ENCODE results near the gene TIGD7.
A peak's percentile ranks its signal among the peaks of the same experiment; 100 is the strongest.
"Not testable (repeated sequence)": the region's sequence is repeated elsewhere in the genome, so short reads cannot be mapped to it uniquely, and the experiment has no call there.

Gene TIGD7

DNA sequence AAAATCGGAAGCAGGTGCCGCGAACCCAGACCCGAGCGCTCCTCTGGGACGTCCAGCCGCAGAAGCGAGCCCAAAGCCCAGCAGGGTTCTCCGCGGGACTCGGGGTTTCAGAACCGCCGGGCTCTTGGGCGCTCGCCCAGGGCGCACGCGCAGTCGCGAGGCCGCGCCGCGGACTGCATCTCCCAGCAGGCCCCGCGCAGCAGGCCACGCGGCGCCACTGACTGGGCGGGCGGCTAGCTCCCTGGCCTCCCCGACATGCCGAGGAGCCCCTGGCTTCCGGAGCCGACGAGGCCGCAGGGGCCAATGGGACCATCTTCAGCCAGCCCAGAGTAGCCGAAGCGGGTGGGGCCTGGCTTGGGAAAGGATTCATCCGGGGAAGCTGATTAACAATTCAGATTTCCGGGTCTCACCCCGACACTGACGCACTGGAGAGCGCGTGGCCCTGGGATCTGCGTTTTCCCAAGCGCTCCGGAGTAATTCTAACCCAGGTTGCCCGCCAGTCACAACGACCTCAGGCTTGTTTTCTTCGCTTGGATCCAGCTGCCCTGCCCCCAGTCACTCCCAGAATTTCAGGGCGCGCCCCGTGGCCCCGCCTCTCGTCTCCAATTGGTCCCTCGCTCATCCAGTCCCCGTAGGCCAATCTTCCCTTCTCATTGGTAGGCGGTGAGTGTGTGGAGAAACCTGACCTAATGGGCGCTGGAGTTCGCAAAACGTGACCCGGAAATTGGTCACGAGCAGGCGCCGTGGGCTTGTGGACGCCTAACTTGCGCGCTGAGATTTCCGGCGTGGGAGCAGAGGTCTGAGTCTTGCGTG lies 22.3 kb downstream of the TIGD7 start, which contains the start of gene ZNF263:
TSS of gene ZNF263 (plus strand) at position 762 of the 813 bp plus-strand sequence. CDS start 328 bp downstream, outside the sequence.
- TF ChIP-seq, protein P1, sequence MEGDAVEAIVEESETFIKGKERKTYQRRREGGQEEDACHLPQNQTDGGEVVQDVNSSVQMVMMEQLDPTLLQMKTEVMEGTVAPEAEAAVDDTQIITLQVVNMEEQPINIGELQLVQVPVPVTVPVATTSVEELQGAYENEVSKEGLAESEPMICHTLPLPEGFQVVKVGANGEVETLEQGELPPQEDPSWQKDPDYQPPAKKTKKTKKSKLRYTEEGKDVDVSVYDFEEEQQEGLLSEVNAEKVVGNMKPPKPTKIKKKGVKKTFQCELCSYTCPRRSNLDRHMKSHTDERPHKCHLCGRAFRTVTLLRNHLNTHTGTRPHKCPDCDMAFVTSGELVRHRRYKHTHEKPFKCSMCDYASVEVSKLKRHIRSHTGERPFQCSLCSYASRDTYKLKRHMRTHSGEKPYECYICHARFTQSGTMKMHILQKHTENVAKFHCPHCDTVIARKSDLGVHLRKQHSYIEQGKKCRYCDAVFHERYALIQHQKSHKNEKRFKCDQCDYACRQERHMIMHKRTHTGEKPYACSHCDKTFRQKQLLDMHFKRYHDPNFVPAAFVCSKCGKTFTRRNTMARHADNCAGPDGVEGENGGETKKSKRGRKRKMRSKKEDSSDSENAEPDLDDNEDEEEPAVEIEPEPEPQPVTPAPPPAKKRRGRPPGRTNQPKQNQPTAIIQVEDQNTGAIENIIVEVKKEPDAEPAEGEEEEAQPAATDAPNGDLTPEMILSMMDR (IDR thresholded peaks at IDR 0.05; ENCODE audit: insufficient read depth, missing control alignments), result no peak
- DNase-seq (ENCODE audit: insufficient read length, low spot score) (peak; percentile 89), FAIRE-seq (no peak)

DNA sequence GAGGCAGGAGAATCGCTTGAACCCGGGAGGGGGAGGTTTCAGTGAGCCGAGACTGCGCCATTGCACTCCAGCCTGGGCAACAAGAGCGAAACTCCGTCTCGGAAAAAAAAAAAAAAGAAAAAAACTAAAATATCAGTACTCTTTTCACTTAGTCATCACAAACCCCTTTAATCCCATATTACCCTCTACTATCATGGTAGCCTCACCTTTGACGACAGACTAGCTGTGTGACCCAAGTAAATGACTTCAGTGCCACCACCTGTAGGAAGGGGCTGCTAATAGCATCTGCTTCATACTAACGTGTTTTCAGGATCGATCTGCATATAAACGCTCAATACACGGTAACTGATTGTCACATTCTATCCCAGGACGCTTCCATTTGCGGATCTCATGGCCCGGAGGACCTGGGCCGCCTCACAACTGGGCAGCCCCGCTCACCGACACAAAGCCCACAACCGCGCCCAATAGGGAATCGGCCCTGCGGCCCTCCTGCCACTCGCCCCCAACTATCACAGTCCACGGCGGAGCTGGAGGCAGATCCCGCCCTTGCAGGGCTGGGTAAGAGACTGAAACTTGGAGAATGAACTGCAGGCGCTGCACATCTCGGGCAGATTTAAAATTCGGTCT lies 23.0 kb downstream of the TIGD7 start:
- FAIRE-seq (no peak), DNase-seq (ENCODE audit: insufficient read length, low spot score) (no peak)

DNA sequence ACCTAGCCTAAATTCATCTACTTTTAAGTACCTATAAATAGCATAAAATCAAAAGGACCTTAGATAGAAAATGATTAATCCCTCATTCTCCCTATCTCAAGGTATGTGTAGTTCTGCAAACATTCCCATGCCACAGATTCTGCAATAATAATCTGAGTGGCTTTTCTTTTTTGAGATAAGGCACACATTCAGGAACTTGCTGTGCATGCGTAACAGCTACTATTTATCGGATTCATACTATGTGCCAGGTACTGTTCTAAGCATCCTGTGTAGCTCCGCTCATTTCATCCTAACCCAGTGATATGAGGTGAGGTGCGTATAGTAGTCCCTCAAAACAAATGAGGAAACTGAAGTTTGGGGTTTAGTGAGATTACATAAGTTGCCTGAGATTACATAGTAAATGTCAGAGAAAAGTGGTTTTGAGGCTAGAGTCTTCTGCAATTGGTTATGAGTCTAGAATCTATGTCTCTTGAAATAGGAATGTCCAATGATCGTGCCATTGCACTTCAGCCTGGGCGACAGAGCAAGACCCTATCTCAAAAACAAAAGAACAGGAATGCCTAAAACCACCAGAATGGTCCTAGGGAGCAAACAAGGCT lies 23.9 kb downstream of the TIGD7 start:
- DNase-seq (ENCODE audit: insufficient read length, low spot score), result no peak
- TF ChIP-seq, protein P1 (IDR thresholded peaks at IDR 0.05; ENCODE audit: insufficient read depth, missing control alignments), result no peak
- FAIRE-seq, result no peak

More for the DNA sequence above, 23.0 kb downstream of the TIGD7 start:
- TF ChIP-seq, protein P1 (IDR thresholded peaks at IDR 0.05; ENCODE audit: insufficient read depth, missing control alignments), result no peak

DNA sequence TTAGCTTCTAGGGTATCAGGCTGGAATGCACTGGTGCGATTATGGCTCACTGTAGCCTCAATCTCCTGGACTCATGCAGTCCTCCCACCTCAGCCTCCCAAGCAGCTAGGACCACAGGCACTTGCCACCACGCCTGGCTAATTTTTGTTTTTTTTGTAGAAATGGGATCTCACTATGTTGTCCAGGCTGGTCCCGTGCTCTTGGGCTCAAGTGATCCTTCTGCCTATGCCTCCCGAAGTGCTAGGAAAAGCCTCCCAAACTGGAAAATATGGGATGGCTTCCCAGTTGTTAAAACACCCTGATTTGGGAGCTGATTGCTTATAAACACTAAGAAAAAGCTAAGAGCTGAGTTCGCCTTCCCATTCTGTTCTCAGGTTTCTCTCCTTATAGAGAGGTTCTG lies 28.6 kb downstream of the TIGD7 start:
- DNase-seq (ENCODE audit: insufficient read length, low spot score) (no peak), FAIRE-seq (no peak)
- TF ChIP-seq, protein P1 (IDR thresholded peaks at IDR 0.05; ENCODE audit: insufficient read depth, missing control alignments), result no peak

DNA sequence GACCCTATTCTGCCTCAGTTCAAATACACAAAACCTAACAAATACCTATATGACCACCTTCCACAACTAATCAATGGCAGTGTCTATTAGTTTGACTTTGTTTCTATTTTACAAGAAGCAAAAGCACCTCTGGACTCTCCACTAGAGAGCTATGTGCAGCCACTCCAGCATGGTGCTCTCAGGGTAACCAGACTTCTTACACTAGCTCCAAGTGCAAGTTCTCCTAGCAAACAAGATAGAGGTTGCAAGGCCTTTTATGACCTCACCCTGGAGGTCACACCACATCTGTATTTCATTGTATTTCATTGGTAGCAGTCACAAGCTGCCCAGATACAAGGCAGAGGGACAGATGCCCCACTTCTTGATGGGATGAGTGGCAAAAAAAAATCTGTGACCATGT lies 30.3 kb downstream of the TIGD7 start:
- TF ChIP-seq, protein P1 (IDR thresholded peaks at IDR 0.05; ENCODE audit: insufficient read depth, missing control alignments), result no peak
- FAIRE-seq (no peak), DNase-seq (ENCODE audit: insufficient read length, low spot score) (no peak)

DNA sequence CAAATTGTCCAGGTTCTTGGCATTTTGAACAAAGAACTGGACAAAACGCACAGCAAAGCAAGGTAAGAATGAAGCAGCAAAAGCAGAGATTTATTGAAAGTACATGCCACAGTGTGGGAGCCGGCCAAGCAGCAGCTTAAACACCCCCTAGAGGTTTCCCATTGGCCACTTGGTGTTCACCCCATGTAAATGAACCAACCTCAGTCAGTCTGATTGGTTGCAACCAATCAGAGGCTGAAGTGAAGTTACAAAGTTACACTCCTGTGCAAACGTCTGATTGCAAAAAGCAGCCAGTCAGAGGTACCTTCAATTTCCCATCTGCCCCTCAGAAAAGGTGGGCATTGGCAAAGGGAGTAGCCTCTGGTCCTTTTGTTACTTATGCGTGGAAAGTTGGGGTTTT lies 30.7 kb downstream of the TIGD7 start:
- no peak for FAIRE-seq
- TF ChIP-seq, protein P1 (IDR thresholded peaks at IDR 0.05; ENCODE audit: insufficient read depth, missing control alignments), result no peak
- no peak for DNase-seq (ENCODE audit: insufficient read length, low spot score)

DNA sequence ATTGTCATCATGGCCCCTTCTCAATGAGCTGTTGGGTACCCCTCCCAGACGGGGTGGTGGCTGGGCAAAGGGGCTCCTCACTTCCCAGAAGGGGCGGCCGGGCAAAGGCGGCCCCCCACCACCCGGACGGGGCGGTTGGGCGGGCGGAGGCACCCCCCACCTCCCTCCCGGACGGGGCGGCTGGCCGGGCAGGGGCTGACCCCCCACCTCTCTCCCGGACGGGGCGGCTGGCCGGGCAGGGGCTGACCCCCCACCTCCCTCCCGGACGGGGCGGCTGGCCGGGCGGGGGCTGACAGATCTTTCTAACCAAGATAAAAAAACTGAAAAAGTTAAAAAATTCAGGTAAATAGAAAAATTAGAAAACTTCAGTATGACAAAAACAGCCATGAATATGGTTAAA lies 33.9 kb downstream of the TIGD7 start:
- FAIRE-seq; DNase-seq (ENCODE audit: insufficient read length, low spot score): not testable (repeated sequence)

DNA sequence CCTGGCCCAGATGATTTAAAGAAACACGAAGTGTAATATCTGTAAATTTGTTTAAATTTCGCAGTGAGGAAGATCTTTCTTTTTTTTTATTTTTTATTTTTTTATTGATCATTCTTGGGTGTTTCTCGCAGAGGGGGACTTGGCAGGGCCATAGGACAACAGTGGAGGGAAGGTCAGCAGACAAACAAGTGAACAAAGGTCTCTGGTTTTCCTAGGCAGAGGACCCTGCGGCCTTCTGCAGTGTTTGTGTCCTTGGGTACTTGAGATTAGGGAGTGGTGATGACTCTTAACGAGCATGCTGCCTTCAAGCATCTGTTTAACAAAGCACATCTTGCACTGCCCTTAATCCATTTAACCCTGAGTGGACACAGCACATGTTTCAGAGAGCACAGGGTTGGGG lies 34.5 kb downstream of the TIGD7 start:
- FAIRE-seq; DNase-seq (ENCODE audit: insufficient read length, low spot score): not testable (repeated sequence)
